Measurements from ENCODE around the gene ILKAP.
A peak's percentile ranks its signal among the peaks of the same experiment; 100 is the strongest.

Gene ILKAP

DNA sequence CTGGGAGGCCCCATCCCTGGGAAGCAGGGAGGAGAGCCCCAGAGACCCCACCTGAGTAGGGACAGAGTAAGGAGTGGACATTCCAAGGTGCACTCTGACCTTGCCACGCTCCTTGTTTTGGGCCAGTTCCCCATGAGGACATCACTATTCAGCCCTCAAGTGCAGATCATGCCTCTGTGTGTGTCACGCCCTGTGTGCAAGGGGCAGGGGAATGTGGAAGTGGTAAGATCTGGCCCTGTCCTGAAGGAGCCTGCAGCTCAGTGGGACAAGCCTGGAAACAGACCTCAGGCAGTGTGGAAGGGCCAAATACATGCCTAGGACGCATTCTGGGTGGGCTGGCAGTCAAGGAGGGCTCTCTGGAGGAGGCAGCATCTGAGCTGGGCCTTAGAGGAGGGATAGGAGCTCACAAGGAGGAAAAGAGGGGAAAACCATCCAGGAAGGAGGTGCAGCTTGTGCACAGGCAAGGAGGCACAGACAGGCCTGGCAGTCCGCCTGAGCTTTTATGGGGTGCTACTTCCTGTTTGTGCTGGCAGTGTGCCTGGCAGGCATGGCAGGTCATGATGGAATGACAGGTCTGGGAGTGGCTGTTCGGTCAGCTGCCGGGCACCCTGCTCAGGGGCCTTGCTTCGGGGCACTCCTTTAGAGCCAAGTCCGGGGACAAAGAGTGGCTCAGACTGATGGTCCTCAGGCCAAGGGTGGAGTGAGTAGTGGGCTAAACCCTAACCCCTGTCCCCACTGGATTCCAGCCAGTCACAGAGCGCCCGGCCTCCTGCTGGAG lies 61.8 kb downstream of the ILKAP start:
- Histone ChIP-seq H3K27ac (replicated peaks) (peak overlapping the region; percentile 64), H3K27me3 (ENCODE audit: insufficient read depth, poor library complexity, severe bottlenecking) (no peaks in the 10 kb centered on the region), H3K4me3 (replicated peaks; ENCODE audit: insufficient read depth, low read length) (no peak overlapping the region)
- TF ChIP-seq, protein P1, sequence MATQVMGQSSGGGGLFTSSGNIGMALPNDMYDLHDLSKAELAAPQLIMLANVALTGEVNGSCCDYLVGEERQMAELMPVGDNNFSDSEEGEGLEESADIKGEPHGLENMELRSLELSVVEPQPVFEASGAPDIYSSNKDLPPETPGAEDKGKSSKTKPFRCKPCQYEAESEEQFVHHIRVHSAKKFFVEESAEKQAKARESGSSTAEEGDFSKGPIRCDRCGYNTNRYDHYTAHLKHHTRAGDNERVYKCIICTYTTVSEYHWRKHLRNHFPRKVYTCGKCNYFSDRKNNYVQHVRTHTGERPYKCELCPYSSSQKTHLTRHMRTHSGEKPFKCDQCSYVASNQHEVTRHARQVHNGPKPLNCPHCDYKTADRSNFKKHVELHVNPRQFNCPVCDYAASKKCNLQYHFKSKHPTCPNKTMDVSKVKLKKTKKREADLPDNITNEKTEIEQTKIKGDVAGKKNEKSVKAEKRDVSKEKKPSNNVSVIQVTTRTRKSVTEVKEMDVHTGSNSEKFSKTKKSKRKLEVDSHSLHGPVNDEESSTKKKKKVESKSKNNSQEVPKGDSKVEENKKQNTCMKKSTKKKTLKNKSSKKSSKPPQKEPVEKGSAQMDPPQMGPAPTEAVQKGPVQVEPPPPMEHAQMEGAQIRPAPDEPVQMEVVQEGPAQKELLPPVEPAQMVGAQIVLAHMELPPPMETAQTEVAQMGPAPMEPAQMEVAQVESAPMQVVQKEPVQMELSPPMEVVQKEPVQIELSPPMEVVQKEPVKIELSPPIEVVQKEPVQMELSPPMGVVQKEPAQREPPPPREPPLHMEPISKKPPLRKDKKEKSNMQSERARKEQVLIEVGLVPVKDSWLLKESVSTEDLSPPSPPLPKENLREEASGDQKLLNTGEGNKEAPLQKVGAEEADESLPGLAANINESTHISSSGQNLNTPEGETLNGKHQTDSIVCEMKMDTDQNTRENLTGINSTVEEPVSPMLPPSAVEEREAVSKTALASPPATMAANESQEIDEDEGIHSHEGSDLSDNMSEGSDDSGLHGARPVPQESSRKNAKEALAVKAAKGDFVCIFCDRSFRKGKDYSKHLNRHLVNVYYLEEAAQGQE (IDR thresholded peaks at IDR 0.05; ENCODE audit: insufficient replicate concordance, low read depth): no peak
- TF ChIP-seq SPI1 (IDR thresholded peaks at IDR 0.05; ENCODE audit: borderline replicate concordance, low read depth) (peak; percentile 70; the same call in 1 of the 2 replicates), GABPA (IDR thresholded peaks at IDR 0.05; ENCODE audit: low read depth) (no peak), POLR2AphosphoS5 (IDR thresholded peaks at IDR 0.05; ENCODE audit: low read depth) (peak; percentile 44; the same call in 1 of the 2 replicates)
- TF ChIP-seq, protein P2, sequence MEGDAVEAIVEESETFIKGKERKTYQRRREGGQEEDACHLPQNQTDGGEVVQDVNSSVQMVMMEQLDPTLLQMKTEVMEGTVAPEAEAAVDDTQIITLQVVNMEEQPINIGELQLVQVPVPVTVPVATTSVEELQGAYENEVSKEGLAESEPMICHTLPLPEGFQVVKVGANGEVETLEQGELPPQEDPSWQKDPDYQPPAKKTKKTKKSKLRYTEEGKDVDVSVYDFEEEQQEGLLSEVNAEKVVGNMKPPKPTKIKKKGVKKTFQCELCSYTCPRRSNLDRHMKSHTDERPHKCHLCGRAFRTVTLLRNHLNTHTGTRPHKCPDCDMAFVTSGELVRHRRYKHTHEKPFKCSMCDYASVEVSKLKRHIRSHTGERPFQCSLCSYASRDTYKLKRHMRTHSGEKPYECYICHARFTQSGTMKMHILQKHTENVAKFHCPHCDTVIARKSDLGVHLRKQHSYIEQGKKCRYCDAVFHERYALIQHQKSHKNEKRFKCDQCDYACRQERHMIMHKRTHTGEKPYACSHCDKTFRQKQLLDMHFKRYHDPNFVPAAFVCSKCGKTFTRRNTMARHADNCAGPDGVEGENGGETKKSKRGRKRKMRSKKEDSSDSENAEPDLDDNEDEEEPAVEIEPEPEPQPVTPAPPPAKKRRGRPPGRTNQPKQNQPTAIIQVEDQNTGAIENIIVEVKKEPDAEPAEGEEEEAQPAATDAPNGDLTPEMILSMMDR (IDR thresholded peaks at IDR 0.05; ENCODE audit: insufficient read depth, low read length): no peak
- peak; percentile 67 to 73 for DNase-seq (ENCODE audit: low read depth in 1 of 2, low spot score in 1 of 2)

DNA sequence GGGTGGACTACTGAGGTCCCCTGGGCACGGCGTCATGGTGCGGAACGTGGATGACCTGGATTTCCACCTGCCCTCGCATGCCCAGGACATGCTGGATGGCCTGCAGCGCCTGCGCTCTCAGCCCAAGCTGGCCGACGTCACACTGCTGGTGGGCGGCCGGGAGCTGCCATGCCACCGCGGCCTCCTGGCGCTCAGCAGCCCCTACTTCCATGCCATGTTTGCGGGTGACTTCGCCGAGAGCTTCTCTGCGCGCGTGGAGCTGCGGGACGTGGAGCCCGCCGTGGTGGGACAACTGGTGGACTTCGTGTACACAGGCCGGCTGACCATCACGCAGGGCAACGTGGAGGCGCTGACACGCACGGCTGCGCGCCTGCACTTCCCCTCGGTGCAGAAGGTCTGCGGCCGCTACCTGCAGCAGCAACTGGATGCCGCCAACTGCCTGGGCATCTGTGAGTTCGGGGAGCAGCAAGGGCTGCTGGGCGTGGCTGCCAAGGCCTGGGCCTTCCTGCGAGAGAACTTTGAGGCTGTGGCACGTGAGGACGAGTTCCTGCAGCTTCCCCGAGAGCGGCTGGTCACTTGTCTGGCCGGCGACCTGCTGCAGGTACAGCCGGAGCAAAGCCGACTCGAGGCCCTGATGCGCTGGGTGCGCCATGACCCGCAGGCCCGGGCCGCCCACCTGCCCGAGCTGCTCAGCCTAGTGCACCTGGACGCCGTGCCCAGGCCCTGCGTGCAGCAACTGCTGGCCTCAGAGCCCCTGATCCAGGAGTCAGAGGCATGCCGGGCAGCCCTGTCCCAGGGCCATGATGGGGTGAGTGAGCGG lies 62.6 kb downstream of the ILKAP start:
- Histone ChIP-seq H3K27me3 (ENCODE audit: insufficient read depth, poor library complexity, severe bottlenecking) (no peaks in the 10 kb centered on the region), H3K4me3 (replicated peaks; ENCODE audit: insufficient read depth, low read length) (no peak overlapping the region), H3K27ac (replicated peaks) (peak overlapping the region; percentile 64)
- no peak for DNase-seq (ENCODE audit: low read depth in 1 of 2, low spot score in 1 of 2)
- no peak for TF ChIP-seq SPI1 (IDR thresholded peaks at IDR 0.05; ENCODE audit: borderline replicate concordance, low read depth)
- TF ChIP-seq, protein P2 (IDR thresholded peaks at IDR 0.05; ENCODE audit: insufficient read depth, low read length): no peak
- TF ChIP-seq, protein P1 (IDR thresholded peaks at IDR 0.05; ENCODE audit: insufficient replicate concordance, low read depth): no peak

DNA sequence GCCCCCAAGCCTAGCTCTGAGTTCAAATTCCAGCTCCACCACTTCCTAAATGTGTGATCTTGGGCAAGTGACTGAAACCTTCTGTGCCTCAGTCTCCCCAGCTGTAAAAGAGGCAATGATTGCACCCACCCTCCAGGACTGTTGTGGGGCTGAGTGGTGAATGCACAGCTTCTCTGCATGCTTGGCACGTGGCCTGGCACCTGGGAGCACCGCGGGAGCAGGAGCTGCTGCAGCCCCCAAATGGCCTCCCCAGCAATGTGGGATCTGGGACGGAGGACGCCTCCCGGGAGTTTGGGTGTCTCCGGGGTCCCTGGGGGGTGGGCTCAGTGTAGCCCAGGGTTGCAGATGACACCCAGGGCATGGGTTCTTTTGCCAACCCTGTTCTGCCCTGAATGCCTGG lies 63.5 kb downstream of the ILKAP start:
- no peaks in the 10 kb centered on the region for H3K27me3 ChIP-seq (ENCODE audit: insufficient read depth, poor library complexity, severe bottlenecking)
- no peak for DNase-seq (ENCODE audit: low read depth in 1 of 2, low spot score in 1 of 2)
- no peak for TF ChIP-seq GABPA (IDR thresholded peaks at IDR 0.05; ENCODE audit: low read depth)
- TF ChIP-seq, protein P1 (IDR thresholded peaks at IDR 0.05; ENCODE audit: insufficient replicate concordance, low read depth): no peak
- TF ChIP-seq, protein P2 (IDR thresholded peaks at IDR 0.05; ENCODE audit: insufficient read depth, low read length): no peak
- TF ChIP-seq SPI1 (IDR thresholded peaks at IDR 0.05; ENCODE audit: borderline replicate concordance, low read depth): no peak
- no peak overlapping the region for H3K27ac ChIP-seq (replicated peaks)
- H3K4me3 ChIP-seq (replicated peaks; ENCODE audit: insufficient read depth, low read length): no peak overlapping the region
